Activated T-cell treated with anti-CD3 and anti-CD28 coated beads for 24 hours (primary cell): ENCODE data around the gene PCDHGA7.
A peak's percentile ranks its signal among the peaks of the same experiment; 100 is the strongest.
"Not testable (repeated sequence)": the region's sequence is repeated elsewhere in the genome, so short reads cannot be mapped to it uniquely, and the experiment has no call there.

Experiments
- DNase-seq: peaks from one replicate; pipeline ENCODE4 v3.0.0-alpha.2; 2020; ENCODE audit warnings: low read depth

PCDHGA7 gene

GRCh38 chr5:141398608-141399007 is 16.1 kb downstream of the PCDHGA7 start:
- DNase-seq: no peak

- DNase-seq: no peak
Observed at GRCh38 chr5:141399555-141400258, 17.2 kb downstream of the PCDHGA7 start.

GRCh38 chr5:141402553-141403243 is 20.2 kb downstream of the PCDHGA7 start, which contains the start of gene PCDHGA9:
Gene PCDHGA9, plus strand, starts transcription at chr5:141402778. Its CDS starts 175 bp downstream, at chr5:141402953.
- no peak for DNase-seq

GRCh38 chr5:141403387-141403786 is 20.8 kb downstream of the PCDHGA7 start:
- DNase-seq: no peak

DNA sequence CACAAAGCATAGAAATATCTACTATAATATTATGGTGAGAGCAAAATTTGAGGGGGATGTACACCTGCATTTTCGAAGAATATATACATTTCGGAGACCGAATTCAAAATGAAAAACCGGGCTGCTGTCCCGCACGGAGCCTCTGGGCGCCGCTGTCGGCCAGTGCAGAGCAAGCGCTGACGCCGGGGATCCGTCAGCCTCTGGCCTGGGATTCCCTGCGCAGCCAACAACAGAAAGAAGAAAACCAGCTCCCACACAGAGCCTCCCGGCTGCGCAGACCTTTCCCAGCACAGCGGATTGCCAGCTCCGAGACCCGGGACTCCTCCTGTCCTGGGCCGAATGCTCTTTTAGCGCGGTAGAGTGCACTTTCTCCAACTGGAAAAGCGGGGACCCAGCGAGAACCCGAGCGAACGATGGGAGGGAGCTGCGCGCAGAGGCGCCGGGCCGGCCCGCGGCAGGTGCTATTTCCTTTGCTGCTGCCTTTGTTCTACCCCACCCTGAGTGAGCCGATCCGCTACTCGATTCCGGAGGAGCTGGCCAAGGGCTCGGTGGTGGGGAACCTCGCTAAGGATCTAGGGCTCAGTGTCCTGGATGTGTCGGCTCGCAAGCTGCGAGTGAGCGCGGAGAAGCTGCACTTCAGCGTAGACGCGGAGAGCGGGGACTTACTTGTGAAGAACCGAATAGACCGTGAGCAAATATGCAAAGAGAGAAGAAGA is 25.4 kb downstream of the PCDHGA7 start, which contains the start of gene PCDHGB6:
Gene PCDHGB6 (plus strand): TSS at position 232 of the 716 bp plus-strand sequence. CDS start 182 bp downstream, at position 414.
- peak; percentile 24 for DNase-seq

- no peak for DNase-seq
Observed at GRCh38 chr5:141409598-141410306, 27.2 kb downstream of the PCDHGA7 start.

GRCh38 chr5:141411575-141411974 is 29.0 kb downstream of the PCDHGA7 start:
- no peak for DNase-seq

- peak; percentile 43 for DNase-seq
Observed at GRCh38 chr5:141412854-141413539, 30.5 kb downstream of the PCDHGA7 start, which contains the start of gene PCDHGA10. Gene PCDHGA10, plus strand, starts transcription at chr5:141412987. Its CDS starts 189 bp downstream, at chr5:141413176.

- no peak for DNase-seq
Observed at GRCh38 chr5:141413540-141414069, 31.1 kb downstream of the PCDHGA7 start.

DNA sequence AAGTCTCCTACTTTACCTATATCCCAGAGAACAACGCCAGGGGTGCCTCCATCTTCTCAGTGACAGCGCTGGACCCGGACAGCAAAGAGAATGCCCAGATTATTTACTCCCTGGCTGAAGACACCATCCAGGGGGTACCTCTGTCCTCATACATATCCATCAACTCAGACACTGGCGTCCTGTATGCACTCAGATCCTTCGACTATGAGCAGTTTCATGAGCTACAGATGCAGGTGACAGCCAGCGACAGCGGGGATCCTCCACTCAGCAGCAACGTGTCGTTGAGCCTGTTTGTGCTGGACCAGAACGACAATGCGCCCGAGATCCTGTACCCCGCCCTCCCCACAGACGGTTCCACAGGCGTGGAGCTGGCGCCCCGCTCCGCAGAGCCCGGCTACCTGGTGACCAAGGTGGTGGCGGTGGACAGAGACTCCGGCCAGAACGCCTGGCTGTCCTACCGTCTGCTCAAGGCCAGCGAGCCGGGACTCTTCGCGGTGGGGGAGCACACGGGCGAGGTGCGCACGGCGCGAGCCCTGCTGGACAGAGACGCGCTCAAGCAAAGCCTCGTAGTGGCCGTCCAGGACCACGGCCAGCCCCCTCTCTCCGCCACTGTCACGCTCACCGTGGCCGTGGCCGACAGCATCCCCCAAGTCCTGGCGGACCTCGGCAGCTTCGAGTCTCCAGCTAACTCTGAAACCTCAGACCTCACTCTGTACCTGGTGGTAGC is 32.2 kb downstream of the PCDHGA7 start:
- DNase-seq: not testable (repeated sequence)

GRCh38 chr5:141415275-141415618 is 32.7 kb downstream of the PCDHGA7 start:
- not testable (repeated sequence) for DNase-seq

DNA sequence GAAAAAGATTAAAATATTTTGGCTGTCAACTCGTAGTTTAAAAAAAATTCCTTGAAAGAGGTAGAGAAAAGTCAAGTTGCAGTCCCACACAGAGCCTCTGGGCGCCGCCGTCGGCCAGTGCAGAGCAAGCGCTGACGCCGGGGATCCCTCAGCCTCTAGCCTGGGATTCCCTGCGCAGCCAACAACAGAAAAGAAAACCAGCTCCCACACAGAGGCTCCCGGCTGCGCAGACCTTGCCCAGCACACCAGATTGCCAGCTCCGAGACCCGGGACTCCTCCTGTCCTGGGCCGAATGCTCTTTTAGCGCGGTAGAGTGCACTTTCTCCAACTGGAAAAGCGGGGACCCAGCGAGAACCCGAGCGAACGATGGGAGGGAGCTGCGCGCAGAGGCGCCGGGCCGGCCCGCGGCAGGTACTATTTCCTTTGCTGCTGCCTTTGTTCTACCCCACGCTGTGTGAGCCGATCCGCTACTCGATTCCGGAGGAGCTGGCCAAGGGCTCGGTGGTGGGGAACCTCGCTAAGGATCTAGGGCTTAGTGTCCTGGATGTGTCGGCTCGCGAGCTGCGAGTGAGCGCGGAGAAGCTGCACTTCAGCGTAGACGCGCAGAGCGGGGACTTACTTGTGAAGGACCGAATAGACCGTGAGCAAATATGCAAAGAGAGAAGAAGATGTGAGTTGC is 35.1 kb downstream of the PCDHGA7 start, which contains the start of gene PCDHGB7:
Gene PCDHGB7 (plus strand): TSS at position 184 of the 679 bp plus-strand sequence. CDS start 183 bp downstream, at position 367.
- DNase-seq: peak; percentile 33

DNA sequence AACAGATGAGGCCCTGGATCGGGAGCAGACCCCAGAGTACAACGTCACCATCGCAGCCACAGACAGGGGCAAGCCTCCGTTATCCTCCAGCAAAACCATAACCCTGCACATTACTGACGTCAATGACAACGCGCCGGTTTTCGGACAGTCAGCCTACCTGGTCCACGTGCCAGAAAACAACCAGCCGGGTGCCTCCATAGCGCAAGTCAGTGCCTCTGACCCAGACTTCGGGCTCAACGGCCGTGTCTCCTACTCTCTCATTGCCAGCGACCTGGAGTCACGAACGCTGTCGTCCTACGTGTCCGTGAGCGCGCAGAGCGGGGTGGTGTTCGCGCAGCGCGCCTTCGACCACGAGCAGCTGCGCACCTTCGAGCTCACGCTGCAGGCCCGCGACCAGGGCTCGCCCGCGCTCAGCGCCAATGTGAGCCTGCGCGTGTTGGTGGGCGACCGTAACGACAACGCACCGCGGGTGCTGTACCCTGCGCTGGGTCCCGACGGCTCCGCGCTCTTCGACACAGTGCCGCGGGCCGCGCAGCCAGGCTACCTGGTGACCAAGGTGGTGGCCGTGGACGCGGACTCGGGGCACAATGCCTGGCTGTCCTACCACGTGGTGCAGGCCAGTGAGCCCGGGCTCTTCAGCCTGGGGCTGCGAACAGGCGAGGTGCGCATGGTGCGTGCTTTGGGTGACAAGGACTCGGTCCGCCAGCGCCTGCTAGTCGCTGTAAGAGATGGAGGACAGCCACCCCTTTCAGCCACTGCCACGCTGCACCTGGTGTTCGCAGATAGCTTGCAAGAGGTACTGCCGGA is 36.7 kb downstream of the PCDHGA7 start:
- DNase-seq: no peak

GRCh38 chr5:141420855-141421488 is 38.4 kb downstream of the PCDHGA7 start, which contains the start of gene PCDHGA11:
Gene PCDHGA11, plus strand, starts transcription at chr5:141421051. Its CDS starts 177 bp downstream, at chr5:141421228.
- DNase-seq: no peak

DNA sequence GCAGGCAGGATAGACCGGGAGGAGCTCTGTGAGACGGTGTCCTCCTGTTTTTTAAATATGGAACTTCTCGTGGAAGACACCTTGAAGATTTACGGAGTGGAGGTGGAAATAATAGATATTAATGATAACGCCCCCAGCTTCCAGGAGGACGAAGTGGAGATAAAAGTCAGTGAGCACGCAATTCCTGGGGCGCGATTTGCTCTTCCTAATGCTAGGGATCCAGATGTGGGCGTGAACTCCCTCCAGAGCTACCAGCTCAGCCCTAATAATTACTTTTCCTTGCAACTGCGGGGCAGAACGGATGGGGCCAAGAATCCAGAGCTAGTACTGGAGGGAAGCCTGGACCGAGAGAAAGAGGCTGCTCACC is 38.9 kb downstream of the PCDHGA7 start:
- no peak for DNase-seq

GRCh38 chr5:141422742-141423291 is 40.3 kb downstream of the PCDHGA7 start:
- no peak for DNase-seq

DNA sequence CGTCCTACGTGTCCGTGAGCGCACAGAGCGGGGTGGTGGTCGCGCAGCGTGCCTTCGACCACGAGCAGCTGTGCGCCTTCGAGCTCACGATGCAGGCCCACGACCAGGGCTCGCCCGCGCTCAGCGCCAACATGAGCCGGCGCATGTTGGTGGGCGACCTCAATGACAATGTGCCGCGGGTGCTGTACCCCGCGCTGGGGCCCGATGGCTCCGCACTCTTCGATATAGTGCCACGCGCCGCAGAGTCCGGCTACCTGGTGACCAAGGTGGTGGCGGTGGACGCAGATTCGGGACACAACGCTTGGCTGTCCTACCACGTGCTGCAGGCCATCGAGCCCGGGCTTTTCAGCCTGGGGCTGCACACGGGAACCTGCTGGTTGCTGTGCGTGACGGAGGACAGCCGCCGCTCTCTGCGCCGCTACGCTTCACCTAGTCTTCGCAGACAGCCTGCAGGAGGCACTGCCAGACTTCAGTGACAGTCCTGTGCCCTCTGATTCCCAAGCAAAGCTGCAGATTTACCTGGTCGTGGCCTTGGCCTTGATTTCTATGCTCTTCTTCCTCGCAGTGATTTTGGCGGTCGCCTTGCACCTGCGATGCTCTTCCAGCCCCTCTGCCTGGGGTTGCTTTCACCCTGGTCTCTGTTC is 45.4 kb downstream of the PCDHGA7 start:
- no peak for DNase-seq
